Gastrocnemius medialis (tissue), 4 donors: ENCODE data around the gene RTN4RL1.

ENCODE experiments used
- CTCF ChIP-seq, 5 experiments: fragments of 450-650 bp in 3 of 5; fragments of 200-600 bp in 2 of 5; sonication (generic) in 2 of 5; IDR thresholded peaks in 4 of 5; conservative IDR thresholded peaks in 1 of 5; 1 replicate in 4 of 5; 2 replicates in 1 of 5; pipeline ENCODE4 v1.5.1; 2016 to 2019; ENCODE audit warnings: antibody characterized with exemption in 5 of 5, mild to moderate bottlenecking in 3 of 5, moderate library complexity in 3 of 5
- POLR2A ChIP-seq, 2 donors: fragments of 450-650 bp; IDR thresholded peaks; one replicate each; pipeline ENCODE4 v1.6.1; 2017; ENCODE audit warnings: antibody characterized with exemption in 2 of 2, mild to moderate bottlenecking in 2 of 2, moderate library complexity in 2 of 2

GRCh38 chr17:2055292-2056205 is 30.4 kb upstream of the RTN4RL1 start:
- no peak for TF ChIP-seq CTCF (IDR thresholded peaks at IDR 0.05 in 4 of 5, conservative IDR thresholded peaks at IDR 0.05 in 1 of 5)
- no peak for TF ChIP-seq POLR2A (IDR thresholded peaks at IDR 0.05)
